A204.1 (cell line): ENCODE measurements around the gene CEACAM7.
"Not testable (repeated sequence)": the region's sequence is repeated elsewhere in the genome, so short reads cannot be mapped to it uniquely, and the experiment has no call there.

Experiments
- FAIRE-seq: peaks from 2 replicates; lab custom pipeline; 2012; peaks lifted over from hg19 to GRCh38; lab: Jason Lieb, UNC

The CEACAM7 gene

DNA sequence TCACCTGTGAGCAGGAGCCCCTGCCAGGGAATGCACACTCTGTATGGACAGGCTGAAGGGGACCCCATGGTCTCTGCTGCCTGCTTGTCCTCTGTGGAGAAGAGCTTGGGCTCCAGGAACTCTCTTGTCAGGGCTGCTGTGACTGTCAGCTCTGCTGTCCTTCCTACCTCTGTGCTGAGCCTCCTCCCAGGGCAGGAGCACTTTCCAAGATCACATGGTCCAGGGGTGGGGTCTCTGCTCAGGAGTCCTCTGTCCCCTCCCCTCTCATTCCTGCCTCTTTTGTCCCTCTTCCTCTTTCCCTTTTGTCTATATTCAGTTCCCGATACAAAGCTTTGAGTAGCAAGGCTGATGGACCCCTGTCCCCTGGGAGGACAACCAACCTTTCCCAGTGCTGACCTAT is at the start of gene CEACAM7:
CEACAM7 (minus strand) TSS at position 173 of the 400 bp plus-strand sequence; CDS start at position 68, 105 bp downstream.
- no peak for FAIRE-seq

DNA sequence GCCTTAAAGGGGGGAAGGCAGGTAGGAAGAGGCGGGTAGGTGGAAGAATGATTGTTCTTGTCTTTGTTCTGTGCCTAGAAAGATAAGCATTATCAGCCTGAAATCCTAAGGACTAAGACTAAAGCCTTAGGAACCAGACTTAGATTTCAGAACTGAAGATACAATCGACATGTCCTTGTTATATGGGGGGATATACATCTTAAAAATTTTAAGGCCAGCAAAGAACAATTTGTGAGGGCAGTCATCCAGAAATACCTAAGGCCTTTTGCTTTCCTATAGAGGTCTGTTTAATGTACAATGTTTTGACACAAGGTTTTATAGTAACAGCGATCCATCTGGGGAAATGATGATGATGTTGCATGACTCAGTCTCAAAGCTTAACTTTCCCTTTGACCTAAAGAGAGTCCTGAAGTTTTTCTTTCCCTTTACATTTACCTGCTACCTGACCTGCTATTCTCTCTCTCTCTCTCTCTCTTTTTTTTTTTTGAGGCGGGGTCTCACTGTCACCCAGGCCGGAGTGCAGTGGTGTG is 47.1 kb upstream of the CEACAM7 start:
- no peak for FAIRE-seq

DNA sequence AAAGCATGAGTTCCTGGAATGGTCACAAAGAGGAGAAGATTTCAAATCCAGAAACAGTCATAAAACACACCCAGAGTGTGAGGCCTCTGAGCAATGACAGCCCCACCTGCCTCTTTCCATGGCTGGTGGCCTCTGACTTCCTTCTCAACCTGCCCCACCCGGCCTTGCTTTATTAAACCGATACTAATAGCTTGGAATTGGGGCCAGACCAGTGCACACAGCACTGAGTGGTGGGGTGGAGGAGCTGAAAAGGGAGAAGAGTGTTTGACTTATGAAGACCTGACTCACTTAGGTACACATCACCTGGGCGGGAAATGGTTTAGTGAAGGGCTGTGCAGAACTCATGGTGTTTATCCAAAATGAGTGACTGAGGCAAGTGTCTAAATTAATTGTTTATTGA is 46.5 kb upstream of the CEACAM7 start:
- no peak for FAIRE-seq

DNA sequence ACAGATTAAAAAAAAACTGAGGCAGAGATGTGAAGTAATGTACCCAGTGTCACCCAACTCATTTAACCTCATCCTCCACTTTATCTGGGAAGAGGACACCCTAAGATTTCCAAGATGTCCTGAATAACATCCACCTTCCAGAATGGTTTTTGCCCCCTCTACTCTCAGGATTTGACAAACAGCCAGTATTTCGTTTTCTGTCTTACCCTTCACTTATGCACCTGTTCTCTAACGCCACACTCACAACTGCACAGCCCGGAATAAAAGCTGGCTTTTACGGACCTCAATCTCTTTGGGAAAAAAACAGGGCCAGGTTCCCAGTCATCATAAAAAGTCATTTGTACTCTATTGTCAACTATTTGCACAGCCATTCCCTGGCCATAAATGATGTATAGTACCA is 46.1 kb upstream of the CEACAM7 start:
- FAIRE-seq, result no peak

DNA sequence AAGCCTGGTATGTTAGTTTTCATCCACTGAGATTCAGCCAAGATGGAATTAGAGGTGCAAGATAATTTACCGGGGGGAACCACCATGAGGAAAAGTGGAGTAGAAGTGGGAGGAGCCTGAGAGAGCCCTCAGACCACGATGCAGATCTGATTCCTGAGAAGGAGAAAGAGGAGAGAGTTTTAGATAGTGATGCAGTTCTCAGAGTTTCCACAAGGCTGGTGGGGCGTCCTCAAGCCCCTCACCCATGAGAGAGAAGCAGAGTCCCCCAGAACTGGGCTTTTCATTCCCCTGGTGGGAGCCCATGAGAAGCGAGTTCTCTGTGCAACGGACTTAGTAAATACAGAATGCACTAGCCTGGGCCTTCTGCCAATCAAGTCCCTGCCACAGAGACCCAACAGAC is 38.4 kb upstream of the CEACAM7 start:
- FAIRE-seq, result no peak

- FAIRE-seq, result no peak
Measured at GRCh38 chr19:41720103-41720502, 32.0 kb upstream of the CEACAM7 start.

DNA sequence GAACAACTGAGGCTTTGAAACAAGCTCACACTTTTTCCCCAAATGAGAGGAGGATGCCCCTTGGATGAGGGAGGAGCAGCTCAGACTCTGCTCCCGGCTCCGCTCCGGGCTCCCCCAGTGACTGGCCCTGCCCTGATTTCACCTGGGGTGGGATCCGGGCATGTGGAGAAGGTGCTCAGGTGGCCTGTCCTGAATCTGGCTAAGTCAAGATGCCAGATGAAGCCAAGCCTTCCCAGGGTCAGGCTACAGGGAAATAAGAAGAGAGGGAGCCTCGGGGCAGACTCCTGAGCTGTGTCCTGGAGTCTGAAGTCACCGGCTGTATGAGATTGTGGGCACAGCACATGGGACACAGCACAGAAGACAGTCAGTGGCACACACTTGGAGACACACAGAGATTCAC is 30.7 kb upstream of the CEACAM7 start:
- no peak for FAIRE-seq

- FAIRE-seq, result no peak
Measured at GRCh38 chr19:41714598-41714997, 26.5 kb upstream of the CEACAM7 start.

DNA sequence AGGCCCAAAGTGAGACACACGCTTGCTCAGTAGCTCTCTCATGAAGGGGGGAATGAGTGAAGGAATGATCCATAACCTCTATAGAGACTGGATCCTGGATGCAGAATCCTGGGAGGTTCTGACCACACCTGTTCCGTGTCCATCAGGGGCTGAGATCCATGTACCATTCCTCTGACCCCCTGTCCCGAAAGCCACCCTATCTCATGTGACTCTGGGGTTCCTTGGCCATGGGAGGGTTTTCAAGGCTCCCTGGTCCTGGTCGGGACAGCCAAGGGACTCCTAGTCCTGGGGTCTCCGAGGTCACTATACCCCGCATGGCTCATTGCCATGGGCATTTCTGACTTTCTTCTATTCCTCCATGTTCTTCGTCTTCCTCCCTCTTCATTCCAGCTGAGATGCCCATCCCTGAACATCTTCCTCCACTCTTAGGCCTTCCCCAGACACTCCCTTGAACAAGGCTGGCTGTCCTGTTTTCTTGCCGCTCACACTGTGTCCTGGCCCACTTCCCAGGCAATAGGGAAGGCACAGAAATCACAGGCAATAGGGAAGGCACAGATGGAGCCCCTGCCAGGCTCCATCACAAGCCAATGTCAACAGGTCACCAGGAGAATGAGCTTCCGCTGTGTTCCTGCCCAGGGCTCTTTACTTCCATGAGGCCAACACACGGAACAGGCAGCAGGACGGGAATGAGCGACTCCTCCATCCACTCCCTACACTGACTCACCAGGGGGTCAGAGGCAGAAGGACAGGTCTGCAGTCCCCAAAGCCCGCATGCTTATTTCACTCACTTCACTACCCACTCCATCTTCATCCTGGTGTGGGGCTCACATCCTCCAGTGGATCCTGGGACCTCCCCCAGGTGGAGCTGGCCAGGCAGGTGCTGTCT is 23.5 kb upstream of the CEACAM7 start:
- no peak for FAIRE-seq

DNA sequence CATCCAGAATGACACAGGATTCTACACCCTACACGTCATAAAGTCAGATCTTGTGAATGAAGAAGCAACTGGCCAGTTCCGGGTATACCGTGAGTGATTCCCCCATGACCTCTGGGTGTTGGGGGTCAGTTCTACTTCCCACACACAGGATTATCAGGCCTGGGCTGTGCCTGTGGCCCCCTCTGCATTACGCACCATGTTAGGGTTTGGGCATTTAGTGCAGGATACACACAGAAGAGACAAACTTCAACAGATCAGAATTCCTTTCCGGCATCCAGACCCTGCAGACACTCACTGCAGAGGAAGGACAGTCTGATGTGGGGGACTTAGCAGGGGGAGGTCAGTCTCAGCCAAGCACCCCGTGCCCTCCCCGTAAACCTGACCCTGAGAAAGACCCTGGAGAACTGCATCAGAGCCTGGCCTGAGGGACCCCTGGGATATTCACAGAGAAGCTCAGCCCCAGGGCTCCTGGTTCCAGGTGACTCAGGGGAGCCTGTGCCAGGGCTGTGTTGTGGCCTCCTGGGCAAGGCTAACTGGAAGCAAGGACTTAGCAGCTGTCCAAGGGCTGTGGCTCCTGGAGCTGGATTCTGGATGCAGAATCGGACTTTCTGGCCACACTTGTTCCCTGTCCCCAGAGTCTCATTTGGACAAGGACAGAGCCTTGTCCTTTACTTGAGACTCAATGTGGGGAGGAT is 22.0 kb upstream of the CEACAM7 start:
- FAIRE-seq, result no peak

DNA sequence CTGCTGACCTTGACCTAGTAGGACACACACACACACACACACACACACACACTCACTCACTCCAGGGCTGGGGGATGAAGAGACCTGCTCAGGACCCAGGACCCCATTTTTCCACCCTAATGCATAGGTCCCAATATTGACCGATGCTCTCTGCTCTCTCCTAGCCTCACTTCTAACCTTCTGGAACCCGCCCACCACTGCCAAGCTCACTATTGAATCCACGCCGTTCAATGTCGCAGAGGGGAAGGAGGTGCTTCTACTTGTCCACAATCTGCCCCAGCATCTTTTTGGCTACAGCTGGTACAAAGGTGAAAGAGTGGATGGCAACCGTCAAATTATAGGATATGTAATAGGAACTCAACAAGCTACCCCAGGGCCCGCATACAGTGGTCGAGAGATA is 21.4 kb upstream of the CEACAM7 start:
- not testable (repeated sequence) for FAIRE-seq

- no peak for FAIRE-seq
Measured at GRCh38 chr19:41708481-41708880, 20.4 kb upstream of the CEACAM7 start, which contains the start of gene CEACAM5. Gene CEACAM5 (plus strand): TSS chr19:41708626. CDS start chr19:41708732, 106 bp downstream.

GRCh38 chr19:41707871-41708371 is 19.9 kb upstream of the CEACAM7 start:
- no peak for FAIRE-seq

- FAIRE-seq, result no peak
Measured at GRCh38 chr19:41707502-41707812, 19.4 kb upstream of the CEACAM7 start.

- no peak for FAIRE-seq
Measured at GRCh38 chr19:41706741-41707501, 18.9 kb upstream of the CEACAM7 start.

DNA sequence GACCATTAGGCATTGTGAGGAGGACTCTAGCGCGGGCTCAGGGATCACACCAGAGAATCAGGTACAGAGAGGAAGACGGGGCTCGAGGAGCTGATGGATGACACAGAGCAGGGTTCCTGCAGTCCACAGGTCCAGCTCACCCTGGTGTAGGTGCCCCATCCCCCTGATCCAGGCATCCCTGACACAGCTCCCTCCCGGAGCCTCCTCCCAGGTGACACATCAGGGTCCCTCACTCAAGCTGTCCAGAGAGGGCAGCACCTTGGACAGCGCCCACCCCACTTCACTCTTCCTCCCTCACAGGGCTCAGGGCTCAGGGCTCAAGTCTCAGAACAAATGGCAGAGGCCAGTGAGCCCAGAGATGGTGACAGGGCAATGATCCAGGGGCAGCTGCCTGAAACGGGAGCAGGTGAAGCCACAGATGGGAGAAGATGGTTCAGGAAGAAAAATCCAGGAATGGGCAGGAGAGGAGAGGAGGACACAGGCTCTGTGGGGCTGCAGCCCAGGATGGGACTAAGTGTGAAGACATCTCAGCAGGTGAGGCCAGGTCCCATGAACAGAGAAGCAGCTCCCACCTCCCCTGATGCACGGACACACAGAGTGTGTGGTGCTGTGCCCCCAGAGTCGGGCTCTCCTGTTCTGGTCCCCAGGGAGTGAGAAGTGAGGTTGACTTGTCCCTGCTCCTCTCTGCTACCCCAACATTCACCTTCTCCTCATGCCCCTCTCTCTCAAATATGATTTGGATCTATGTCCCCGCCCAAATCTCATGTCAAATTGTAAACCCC is 17.5 kb upstream of the CEACAM7 start:
- no peak for FAIRE-seq

GRCh38 chr19:41703602-41704293 is 15.7 kb upstream of the CEACAM7 start:
- no peak for FAIRE-seq

DNA sequence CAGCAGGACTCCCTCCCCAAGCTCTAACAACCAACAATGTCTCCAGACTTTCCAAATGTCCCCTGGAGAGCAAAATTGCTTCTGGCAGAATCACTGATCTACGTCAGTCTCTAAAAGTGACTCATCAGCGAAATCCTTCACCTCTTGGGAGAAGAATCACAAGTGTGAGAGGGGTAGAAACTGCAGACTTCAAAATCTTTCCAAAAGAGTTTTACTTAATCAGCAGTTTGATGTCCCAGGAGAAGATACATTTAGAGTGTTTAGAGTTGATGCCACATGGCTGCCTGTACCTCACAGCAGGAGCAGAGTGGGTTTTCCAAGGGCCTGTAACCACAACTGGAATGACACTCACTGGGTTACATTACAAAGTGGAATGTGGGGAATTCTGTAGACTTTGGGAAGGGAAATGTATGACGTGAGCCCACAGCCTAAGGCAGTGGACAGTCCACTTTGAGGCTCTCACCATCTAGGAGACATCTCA is 14.1 kb upstream of the CEACAM7 start:
- FAIRE-seq, result no peak

DNA sequence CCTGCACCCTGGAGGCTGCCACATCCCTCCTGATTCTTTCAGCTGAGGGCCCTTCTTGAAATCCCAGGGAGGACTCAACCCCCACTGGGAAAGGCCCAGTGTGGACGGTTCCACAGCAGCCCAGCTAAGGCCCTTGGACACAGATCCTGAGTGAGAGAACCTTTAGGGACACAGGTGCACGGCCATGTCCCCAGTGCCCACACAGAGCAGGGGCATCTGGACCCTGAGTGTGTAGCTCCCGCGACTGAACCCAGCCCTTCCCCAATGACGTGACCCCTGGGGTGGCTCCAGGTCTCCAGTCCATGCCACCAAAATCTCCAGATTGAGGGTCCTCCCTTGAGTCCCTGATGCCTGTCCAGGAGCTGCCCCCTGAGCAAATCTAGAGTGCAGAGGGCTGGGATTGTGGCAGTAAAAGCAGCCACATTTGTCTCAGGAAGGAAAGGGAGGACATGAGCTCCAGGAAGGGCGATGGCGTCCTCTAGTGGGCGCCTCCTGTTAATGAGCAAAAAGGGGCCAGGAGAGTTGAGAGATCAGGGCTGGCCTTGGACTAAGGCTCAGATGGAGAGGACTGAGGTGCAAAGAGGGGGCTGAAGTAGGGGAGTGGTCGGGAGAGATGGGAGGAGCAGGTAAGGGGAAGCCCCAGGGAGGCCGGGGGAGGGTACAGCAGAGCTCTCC is 13.5 kb upstream of the CEACAM7 start:
- no peak for FAIRE-seq
